Stomach smooth muscle (tissue), 2 donors: ENCODE results near the gene TMEM14A.
A peak's percentile ranks its signal among the peaks of the same experiment; 100 is the strongest.
"Not testable (repeated sequence)": the region's sequence is repeated elsewhere in the genome, so short reads cannot be mapped to it uniquely, and the experiment has no call there.

Source experiments
- H3K27ac ChIP-seq: one replicate; pipeline ENCODE4 v1.7.0; 2013; ENCODE audit warnings: mild to moderate bottlenecking, low read length, inconsistent platforms
- H3K27me3 ChIP-seq, 2 donors: one replicate each; pipeline ENCODE4 v1.7.0; 2013; ENCODE audit warnings: low read length in 2 of 2; ENCODE audit not compliant: insufficient read depth in 2 of 2, control insufficient read depth in 1 of 2
- H3K36me3 ChIP-seq, 2 donors: one replicate each; pipeline ENCODE4 v1.7.0; 2013; ENCODE audit warnings: low read length in 2 of 2; ENCODE audit not compliant: control insufficient read depth in 2 of 2, insufficient read depth in 2 of 2
- H3K4me1 ChIP-seq: one replicate; pipeline ENCODE4 v1.7.0; 2013; ENCODE audit warnings: low read length; ENCODE audit not compliant: control insufficient read depth, insufficient read depth
- H3K4me3 ChIP-seq, 2 donors: one replicate each; pipeline ENCODE4 v1.7.0; 2013; ENCODE audit warnings: low read length in 2 of 2
- H3K9ac ChIP-seq, 2 donors: one replicate each; pipeline ENCODE4 v1.7.0; 2013; ENCODE audit warnings: low read length in 2 of 2, mild to moderate bottlenecking in 1 of 2
- H3K9me3 ChIP-seq, 2 donors: one replicate each; pipeline ENCODE4 v1.7.0; 2013; ENCODE audit warnings: low read length in 2 of 2; ENCODE audit not compliant: control insufficient read depth in 2 of 2
- donor health status: healthy.
- donor health status: Pancreatic carcinoma.

Gene TMEM14A

DNA sequence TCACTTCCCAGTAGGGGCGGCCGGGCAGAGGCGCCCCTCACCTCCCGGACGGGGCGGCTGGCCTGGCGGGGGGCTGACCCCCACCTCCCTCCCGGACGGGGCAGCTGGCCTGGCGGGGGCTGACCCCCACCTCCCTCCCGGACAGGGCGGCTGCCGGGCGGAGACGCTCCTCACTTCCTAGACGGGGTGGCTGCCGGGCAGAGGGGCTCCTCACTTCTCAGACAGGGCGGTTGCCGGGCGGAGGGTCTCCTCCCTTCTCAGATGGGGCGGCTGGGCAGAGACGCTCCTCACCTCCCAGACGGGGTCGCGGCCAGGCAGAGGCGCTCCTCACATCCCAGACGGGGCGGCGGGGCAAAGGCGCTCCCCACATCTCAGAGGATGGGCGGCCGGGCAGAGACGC is 15.0 kb upstream of the TMEM14A start:
- not testable (repeated sequence) for H3K4me3 ChIP-seq, H3K36me3 ChIP-seq, H3K9me3 ChIP-seq, H3K4me1 ChIP-seq, H3K9ac ChIP-seq, H3K27me3 ChIP-seq, H3K27ac ChIP-seq

DNA sequence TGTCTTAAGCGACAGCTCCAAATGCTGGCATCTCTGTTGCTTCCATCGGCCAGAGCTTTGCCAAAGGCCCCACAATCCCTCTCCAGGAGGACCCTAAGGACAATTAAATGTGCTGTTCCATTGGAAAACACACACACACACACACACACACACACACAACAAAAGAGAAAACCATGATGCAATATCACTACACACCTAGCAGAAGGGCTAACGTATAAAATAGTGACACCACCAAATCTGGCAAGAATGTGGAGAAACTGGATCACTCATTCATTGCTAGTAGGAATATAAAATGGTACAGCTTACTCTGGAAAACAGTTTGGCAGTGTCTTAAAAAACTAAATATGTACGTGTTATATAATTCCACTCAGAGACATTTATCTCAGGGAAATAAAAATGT is 13.0 kb upstream of the TMEM14A start:
- H3K4me3 ChIP-seq = no peak overlapping the region
- H3K36me3 ChIP-seq = no peaks in the 10 kb centered on the region
- no peaks in the 10 kb centered on the region for H3K9me3 ChIP-seq
- H3K27ac ChIP-seq = no peak overlapping the region
- no peak overlapping the region for H3K9ac ChIP-seq
- no peaks in the 10 kb centered on the region for H3K4me1 ChIP-seq
- H3K27me3 ChIP-seq = no peaks in the 10 kb centered on the region

DNA sequence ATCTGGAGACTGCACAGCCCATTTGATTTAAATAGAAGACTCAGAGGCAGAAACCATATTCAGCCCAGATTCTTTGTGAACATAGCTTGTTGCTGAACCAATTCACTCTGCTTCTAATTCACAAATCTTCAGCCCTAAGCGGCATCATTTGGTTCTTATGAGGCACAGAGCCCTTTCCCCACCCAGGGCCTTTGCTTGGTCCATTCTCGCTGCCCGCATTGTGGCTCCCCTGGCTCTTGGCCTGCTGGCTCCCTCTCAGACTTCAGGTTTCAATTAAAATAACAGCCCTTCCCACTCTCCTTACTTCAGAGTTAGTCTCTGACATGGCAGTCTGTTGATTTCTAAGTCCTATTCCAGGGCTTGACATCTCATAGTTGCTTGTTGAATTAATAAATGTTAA is 9.4 kb upstream of the TMEM14A start:
- Histone ChIP-seq H3K9ac (no peak overlapping the region), H3K4me3 (no peak overlapping the region), H3K27ac (no peak overlapping the region), H3K9me3 (no peaks in the 10 kb centered on the region), H3K36me3 (no peaks in the 10 kb centered on the region), H3K4me1 (peaks cover 10% of the 10 kb centered on the region), H3K27me3 (no peaks in the 10 kb centered on the region)

DNA sequence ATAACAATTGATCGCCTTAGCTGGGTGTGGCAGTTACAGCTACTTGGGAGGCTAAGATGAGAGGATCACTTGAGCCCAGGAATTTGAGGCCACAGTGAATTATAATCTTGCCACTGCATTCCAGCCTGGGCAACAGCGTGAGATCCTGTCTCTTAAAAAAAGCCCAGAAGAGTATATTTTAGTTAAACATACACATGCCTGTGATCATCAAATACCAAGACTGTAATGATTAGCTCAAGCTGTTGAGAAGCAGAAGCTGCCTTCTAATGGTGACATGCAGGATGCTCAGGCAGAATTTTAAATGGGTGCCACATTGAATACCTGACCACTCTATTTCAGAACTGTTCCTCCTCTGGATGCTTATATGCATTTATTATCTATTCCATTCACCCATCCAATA is 8.9 kb upstream of the TMEM14A start:
- Histone ChIP-seq H3K36me3 (no peaks in the 10 kb centered on the region), H3K9ac (no peak overlapping the region), H3K9me3 (no peaks in the 10 kb centered on the region), H3K27ac (no peak overlapping the region), H3K4me1 (peaks cover 10% of the 10 kb centered on the region), H3K4me3 (no peak overlapping the region), H3K27me3 (no peaks in the 10 kb centered on the region)

DNA sequence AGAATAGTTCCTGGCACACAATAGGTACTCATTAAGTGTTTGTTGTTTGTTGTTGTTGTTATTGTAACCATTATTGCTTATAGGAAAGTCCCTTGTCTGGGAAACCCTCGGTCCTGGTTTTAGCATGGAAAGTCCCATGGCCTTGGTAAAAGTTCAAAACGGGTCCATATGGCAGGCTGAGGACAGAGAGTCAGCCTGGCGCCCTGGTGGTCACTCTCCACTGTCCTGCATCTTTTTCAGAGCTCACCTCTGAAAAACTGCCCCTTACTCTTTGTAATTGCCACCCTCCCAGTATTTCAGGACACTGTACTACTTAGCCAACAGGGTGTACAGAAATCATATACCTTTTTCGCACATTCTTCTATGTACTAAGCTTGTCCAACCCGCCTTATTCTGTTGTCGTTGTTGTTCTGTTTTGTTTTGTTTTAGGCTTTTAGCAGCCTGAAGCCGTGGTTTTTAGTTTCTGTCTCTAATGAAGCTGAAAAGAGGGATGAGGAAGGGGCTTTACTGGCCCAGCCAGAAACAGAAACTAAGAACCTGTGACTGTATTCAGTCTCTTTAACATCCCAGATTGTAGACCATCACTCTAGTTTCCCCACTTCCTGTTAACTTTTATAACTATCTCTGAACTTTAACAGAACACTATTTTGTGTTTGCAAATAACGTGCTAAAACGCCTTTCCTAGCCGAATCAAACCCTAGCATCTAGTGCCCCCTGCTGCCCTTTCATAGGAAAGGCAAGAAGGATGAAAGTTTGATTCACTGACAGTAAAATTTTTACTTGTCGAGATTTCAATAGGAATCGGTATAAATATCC is 7.6 kb upstream of the TMEM14A start:
- Histone ChIP-seq H3K9me3 (no peaks in the 10 kb centered on the region), H3K4me3 (peak overlapping the region; percentile 77 to 86), H3K27me3 (no peaks in the 10 kb centered on the region), H3K9ac (peak overlapping the region; percentile 63 to 79), H3K36me3 (no peaks in the 10 kb centered on the region), H3K4me1 (peaks cover 10% of the 10 kb centered on the region), H3K27ac (no peak overlapping the region)

DNA sequence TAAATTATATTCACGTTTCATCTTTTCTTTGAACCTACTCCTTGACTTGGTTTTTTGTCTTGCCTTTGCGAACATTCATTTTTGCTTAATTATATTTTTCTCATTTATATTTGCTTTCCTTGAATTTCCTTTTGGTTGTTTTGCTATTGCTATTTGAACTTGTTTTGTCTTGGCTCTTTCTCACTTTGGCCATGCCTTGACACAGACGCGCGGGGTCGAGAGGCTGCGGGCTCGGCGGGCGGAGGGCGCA is 7.1 kb upstream of the TMEM14A start:
- no peaks in the 10 kb centered on the region for H3K36me3 ChIP-seq
- peak overlapping the region; percentile 43 for H3K27ac ChIP-seq

DNA sequence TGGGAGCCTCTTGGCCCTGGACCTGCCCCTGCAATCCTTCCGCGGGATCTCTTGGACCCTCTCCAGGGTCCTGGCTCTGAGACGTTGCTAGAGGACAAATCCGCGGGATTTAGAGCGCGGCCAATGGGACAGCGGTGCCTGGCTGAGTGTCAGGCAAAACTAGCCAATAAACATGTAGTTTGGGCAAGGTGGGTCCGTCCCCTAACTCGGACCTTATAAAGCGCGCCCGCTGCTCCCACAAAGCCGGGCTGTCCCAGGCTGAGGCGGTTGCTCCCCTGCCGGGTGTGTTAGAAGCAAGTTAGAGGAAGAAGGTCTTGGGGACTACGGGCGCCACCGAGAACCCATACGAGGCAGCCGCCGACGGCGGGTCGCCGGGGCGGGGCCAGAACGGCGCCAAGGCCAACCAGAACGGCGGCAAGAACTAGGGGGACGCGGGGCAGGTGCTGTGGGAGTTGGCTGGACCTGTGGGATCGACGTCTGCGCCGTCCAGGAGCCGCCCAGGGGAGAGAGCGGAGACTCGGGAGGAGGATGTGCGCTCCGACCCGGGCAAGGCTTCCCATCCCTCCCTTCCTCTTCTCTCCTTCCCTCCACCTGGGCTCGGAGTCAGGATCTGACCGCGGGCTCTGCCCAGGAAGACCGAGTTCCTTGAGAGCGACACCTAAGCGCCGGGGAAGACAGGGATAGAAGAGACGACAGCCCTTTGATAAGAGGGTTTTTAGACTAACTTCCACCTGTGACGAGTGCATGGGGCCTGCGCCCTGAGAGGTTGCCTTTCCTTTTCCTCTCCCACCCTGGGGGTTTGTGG is 6.5 kb upstream of the TMEM14A start:
- no peaks in the 10 kb centered on the region for H3K36me3 ChIP-seq
- H3K27ac ChIP-seq = peak overlapping the region; percentile 43
- peak overlapping the region; percentile 63 to 79 for H3K9ac ChIP-seq
- peak overlapping the region; percentile 77 to 86 for H3K4me3 ChIP-seq
- H3K27me3 ChIP-seq = no peaks in the 10 kb centered on the region
- H3K9me3 ChIP-seq = no peaks in the 10 kb centered on the region
- peaks cover 10% of the 10 kb centered on the region for H3K4me1 ChIP-seq

More for the DNA sequence above, 7.1 kb upstream of the TMEM14A start:
- Histone ChIP-seq H3K27me3 (no peaks in the 10 kb centered on the region), H3K4me1 (peaks cover 10% of the 10 kb centered on the region), H3K4me3 (peak overlapping the region; percentile 77 to 86), H3K9me3 (no peaks in the 10 kb centered on the region), H3K9ac (peak overlapping the region; percentile 63 to 79)

DNA sequence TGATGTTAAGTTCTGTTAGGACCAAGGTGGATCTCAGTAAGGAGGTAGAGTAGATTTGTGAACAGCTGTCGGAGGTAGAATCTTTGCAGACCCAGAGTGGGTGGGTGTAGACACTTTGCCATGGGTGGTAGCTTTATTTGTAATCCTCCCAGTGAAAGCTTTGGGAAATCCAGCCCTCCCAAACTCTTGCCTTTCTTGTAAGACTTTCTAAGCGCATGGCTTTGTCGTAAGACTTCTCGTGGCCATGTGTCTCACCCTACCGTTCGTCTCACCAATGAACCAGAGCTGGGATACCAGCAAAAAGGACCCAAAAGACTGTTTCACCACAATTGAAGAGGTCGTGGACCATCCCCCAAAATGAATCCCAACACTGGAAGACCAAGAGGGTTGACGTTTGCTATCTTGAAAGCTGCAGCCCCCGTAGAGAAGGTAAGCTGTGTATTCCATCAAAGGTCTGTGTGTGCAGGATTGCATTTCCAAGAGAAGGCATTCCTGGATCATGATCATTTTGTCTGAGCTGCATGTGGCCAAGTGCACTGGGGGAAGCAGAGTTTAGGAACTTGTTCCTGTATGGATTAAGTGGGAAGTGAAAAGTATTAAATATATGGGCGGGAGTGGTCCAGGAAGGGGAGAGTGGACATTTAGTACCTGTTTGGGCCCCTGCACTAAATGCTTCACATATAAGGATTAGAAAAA is 5.8 kb upstream of the TMEM14A start:
- H3K4me1 ChIP-seq = peaks cover 10% of the 10 kb centered on the region
- H3K9ac ChIP-seq = peak overlapping the region; percentile 63 to 79
- no peaks in the 10 kb centered on the region for H3K36me3 ChIP-seq
- no peak overlapping the region for H3K27ac ChIP-seq
- H3K4me3 ChIP-seq = peak overlapping the region; percentile 77 to 86
- H3K9me3 ChIP-seq = no peaks in the 10 kb centered on the region
- no peaks in the 10 kb centered on the region for H3K27me3 ChIP-seq

DNA sequence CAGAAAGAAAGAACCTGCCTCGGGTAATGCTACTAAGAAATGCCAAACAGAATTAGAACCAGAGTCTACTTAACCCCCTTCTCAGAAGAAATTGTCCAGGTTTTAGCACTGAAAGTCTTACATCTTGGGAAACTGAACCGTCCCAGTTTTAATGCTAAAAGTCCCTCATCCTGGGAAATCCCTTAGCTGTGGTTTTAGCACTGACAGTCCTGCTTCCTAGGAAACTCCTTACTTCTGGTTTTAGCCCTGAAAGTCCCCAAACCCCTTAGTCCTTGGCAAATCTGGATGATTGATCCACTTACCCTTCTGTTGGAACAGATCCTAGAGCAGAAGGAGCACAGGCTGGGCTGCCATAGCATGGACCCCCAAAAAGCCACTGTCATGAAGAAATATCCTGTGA is 4.8 kb upstream of the TMEM14A start:
- Histone ChIP-seq H3K27ac (no peak overlapping the region), H3K4me1 (peaks cover 19% of the 10 kb centered on the region), H3K36me3 (no peaks in the 10 kb centered on the region), H3K9me3 (no peaks in the 10 kb centered on the region), H3K4me3 (no peak overlapping the region), H3K27me3 (no peaks in the 10 kb centered on the region), H3K9ac (no peak overlapping the region)

DNA sequence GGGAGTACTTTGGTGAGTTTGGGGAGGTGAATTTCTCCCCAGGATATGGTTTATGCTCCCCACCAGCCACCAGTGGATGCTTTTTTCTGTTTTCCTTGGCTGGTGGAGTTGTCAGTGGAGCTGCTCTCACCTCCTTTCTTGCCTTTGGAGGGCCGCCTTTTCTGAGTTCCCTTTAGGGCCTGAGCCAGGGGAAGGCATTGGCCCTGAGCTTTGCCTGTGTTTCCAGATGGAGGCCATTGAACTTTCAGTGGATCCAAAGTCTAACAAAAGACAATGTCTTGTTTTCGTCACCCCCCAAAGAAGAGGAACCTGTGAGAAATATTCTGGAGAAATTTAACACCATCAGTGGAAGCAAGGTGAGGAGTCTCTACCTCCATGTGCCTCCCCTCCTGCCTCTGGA is 4.4 kb upstream of the TMEM14A start:
- Histone ChIP-seq H3K9me3 (no peaks in the 10 kb centered on the region), H3K4me3 (no peak overlapping the region), H3K4me1 (peaks cover 22% of the 10 kb centered on the region), H3K9ac (no peak overlapping the region), H3K36me3 (no peaks in the 10 kb centered on the region), H3K27ac (no peak overlapping the region), H3K27me3 (no peaks in the 10 kb centered on the region)
